GM10248 (cell line): ENCODE data around the gene QRSL1.

ENCODE experiments used
- CTCF ChIA-PET: fragments of 300-600 bp; sonication (Branson Sonifier 250); formaldehyde crosslinking; extraction: SDS; loops from one replicate; lab custom pipeline; 2021; ENCODE audit warnings: antibody characterized with exemption; lab: Yijun Ruan, JAX
- POLR2A ChIA-PET: fragments of 350-650 bp; sonication (Branson Sonifier 250); formaldehyde crosslinking; extraction: SDS; loops from one replicate; lab custom pipeline; 2020; ENCODE audit warnings: antibody characterized with exemption; lab: Yijun Ruan, JAX
- DNase-seq: peaks from one replicate; pipeline ENCODE4 v3.0.0; 2012; ENCODE audit errors: extremely low spot score
- TF ChIP-seq, protein P1 (sequence below): IDR thresholded peaks from 2 replicates; pipeline ENCODE4 v1.5.1; 2012; ENCODE audit warnings: mild to moderate bottlenecking, low read depth; ENCODE audit errors: extremely low read depth, missing control alignments, control extremely low read depth

Gene QRSL1

DNA sequence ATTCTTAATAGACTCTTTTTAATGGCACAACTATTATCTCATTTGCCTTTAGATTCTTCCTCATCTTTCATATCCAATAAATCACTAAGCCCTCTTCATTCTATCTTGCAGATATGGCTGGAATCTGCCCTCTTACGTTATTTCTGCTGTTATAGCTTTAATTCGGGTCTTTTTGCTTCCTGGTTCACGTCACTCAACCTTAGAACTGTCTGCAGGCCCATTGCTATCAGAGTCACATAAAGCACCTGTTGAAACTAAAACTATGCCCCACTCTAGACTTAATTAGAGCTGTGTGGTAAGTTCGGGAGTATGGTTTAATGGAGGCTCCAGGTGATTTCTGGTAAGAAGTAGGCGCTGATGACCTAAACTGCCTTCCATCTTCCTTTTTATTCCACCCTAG, 988 bp downstream of the QRSL1 start:
- CTCF ChIA-PET, result interaction anchor here (0.9 to 1.0 kb wide), 2 partner anchors 21 to 294 kb away, joined by 3 to 4 read pairs; no protein-coding TSS in a partner anchor
- DNase-seq, result peak; percentile 30
- TF ChIP-seq, protein P1, sequence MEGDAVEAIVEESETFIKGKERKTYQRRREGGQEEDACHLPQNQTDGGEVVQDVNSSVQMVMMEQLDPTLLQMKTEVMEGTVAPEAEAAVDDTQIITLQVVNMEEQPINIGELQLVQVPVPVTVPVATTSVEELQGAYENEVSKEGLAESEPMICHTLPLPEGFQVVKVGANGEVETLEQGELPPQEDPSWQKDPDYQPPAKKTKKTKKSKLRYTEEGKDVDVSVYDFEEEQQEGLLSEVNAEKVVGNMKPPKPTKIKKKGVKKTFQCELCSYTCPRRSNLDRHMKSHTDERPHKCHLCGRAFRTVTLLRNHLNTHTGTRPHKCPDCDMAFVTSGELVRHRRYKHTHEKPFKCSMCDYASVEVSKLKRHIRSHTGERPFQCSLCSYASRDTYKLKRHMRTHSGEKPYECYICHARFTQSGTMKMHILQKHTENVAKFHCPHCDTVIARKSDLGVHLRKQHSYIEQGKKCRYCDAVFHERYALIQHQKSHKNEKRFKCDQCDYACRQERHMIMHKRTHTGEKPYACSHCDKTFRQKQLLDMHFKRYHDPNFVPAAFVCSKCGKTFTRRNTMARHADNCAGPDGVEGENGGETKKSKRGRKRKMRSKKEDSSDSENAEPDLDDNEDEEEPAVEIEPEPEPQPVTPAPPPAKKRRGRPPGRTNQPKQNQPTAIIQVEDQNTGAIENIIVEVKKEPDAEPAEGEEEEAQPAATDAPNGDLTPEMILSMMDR, result no peak
- POLR2A ChIA-PET, result no interaction called here

DNA sequence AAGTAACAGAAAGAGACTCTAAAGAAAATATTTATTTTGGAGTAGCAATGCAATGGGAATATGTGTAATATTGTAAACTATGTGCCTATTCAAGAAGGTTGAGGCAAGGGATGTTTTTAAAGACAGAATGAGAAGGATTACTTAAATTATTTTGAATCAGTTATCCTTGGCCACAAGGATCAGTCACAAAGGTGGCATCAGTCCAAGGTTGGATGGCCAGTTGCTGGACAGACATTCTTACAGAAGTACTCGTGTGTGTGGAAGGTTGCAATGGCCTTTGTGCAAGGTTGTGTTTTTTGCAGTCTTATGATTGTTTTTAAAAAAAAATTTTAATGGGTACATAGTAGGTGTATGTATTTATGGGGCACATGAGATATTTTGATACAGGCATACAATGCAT, 2.0 kb downstream of the QRSL1 start:
- CTCF ChIA-PET, result no interaction called here

DNA sequence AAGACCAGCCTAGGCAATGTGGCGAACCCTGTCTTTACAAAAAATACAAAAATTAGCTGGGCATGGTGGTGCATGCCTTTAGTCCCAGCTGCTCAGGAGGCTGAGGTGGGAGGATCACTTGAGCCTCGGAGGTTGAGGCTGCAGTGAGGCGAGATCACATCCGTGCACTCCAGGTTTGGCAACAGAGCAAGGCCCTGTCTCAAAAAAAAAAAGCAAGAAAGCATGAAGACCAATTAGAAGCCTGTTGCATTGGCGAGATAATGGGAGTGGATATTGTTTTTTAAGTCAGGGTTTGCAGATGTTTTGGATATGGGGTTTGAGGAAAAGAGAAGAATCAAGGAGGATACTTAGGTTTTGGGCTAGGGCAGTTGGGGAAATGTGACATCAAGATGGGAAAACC, 5.2 kb downstream of the QRSL1 start:
- TF ChIP-seq, protein P1, result no peak
- ChIA-PET CTCF (interaction anchor here (1.2 to 1.8 kb wide), 3 partner anchors 8 to 26 kb away, joined by 3 to 5 read pairs (median 3); no protein-coding TSS in a partner anchor), POLR2A (no interaction called here)
- no peak for DNase-seq

More for the DNA sequence above, 2.0 kb downstream of the QRSL1 start:
- POLR2A ChIA-PET, result no interaction called here
- no peak for DNase-seq
- TF ChIP-seq, protein P1, result no peak

DNA sequence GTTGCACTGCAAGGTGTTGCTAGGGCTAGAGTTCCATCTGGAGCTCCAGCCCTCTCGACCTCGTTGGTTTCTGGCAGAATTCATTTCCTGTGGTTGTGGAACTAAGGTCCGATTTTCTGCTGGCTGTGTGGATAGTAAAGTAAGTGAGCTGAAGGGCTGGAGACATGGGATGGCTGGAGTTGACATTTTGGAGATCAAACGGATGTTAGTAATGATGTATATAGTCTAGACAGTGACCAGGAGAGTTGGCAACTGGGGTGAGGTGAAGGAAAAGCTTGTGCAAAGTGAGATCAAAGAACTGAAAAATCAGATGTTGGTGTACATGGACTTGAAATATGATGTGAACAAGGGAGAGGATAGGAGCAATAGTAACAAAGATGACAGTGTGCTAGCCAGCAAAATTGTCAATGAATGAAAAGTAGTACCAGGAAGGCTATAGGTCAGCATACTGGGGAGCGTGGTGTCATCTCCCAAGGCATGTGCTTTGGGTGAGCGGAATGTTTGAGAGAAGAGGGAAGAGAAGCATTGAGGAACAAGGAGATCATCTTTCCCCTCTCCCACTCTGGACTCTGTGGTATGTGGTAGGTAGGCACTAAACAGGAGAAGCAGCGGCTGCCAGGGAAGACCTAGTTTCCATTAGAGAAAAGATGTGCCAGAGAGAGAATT, 7.8 kb downstream of the QRSL1 start:
- TF ChIP-seq, protein P1, result no peak
- POLR2A ChIA-PET, result no interaction called here
- DNase-seq, result no peak
- CTCF ChIA-PET, result interaction anchor here (0.8 to 3.6 kb wide), 6 partner anchors 8 to 342 kb away, joined by 3 to 14 read pairs (median 4); partner anchors contain the start of gene CRYBG1

DNA sequence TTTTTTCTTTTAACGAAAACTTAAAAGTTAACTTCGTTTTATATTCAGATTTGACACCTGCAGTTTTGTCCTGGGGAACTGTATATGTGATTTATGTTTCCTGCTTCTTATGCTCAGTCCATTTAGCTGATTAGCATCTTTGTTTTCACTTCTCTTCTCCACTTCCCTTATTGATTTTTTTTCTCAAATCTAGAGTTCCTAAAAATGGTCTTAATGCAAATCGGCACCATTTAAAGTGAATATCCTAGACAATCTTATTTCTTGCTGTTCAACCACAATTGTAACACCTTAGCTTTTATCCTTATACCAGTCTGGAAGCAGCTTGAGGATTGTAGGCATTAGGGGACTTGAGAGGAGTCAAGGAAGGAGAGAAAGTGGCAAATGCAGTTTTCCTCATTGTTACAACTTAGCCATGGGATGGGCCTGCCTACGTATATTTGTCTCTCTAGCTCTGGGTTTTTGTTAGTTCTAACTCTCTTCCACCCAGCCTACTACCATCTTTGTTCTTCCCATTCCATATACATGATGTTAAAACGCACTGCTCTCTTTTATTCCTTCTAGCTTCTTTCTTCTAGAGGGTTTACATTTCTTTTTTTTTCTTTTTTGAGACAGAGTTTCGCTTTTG, 8.5 kb downstream of the QRSL1 start:
- POLR2A ChIA-PET, result no interaction called here

DNA sequence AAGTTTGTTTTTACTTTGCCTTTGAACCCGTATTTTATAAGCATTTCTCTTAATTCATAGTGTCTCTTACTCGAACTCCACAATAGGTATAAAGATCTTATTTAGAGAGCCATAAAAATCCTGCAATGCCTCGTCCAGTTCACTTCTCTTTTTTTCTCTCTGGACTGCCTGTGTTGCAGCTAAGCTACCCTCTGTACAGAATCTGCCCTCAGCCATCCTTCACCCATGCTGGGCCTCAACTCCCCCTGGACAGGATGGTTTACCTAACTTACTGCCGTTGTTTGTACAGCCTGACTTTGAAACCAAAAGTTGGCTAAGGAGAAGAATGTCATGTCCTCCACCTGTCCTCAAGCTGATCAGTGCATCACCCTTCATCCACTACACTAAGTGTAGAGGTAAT, 10.4 kb downstream of the QRSL1 start:
- TF ChIP-seq, protein P1, result no peak
- ChIA-PET CTCF (interaction anchor here (1.2 to 2.1 kb wide), 3 partner anchors 13 to 339 kb away, joined by 4 to 5 read pairs (median 4); no protein-coding TSS in a partner anchor), POLR2A (no interaction called here)
- DNase-seq, result no peak

More for the DNA sequence above, 8.5 kb downstream of the QRSL1 start:
- peak; percentile 48 for DNase-seq
- CTCF ChIA-PET, result interaction anchor here (1.0 to 3.6 kb wide), 4 partner anchors 12 to 277 kb away, joined by 3 to 14 read pairs (median 5); partner anchors contain the start of gene CRYBG1
- TF ChIP-seq, protein P1, result no peak
